Activated CD8-positive, alpha-beta memory T cell treated with anti-CD3 and anti-CD28 coated beads for 4 hours (primary cell): ENCODE results near the gene SERINC5.
"Not testable (repeated sequence)": the region's sequence is repeated elsewhere in the genome, so short reads cannot be mapped to it uniquely, and the experiment has no call there.

Source experiments
- DNase-seq, 2 donors: peaks; one replicate each; pipeline ENCODE4 v3.0.0-alpha.2; 2020; ENCODE audit warnings: low read depth in 2 of 2

Gene SERINC5

GRCh38 chr5:80139466-80139972 is 116.3 kb downstream of the SERINC5 start:
- no peak for DNase-seq

GRCh38 chr5:80138486-80138885 is 117.4 kb downstream of the SERINC5 start:
- no peak for DNase-seq

GRCh38 chr5:80136798-80137197 is 119.0 kb downstream of the SERINC5 start:
- DNase-seq: not testable (repeated sequence)

GRCh38 chr5:80134876-80135275 is 121.0 kb downstream of the SERINC5 start:
- no peak for DNase-seq

GRCh38 chr5:80129146-80129545 is 126.7 kb downstream of the SERINC5 start:
- DNase-seq: no peak

GRCh38 chr5:80128141-80128540 is 127.7 kb downstream of the SERINC5 start:
- DNase-seq: no peak

GRCh38 chr5:80127116-80127552 is 128.7 kb downstream of the SERINC5 start:
- DNase-seq: no peak

GRCh38 chr5:80125962-80126480 is 129.8 kb downstream of the SERINC5 start:
- DNase-seq: no peak

GRCh38 chr5:80125022-80125961 is 130.6 kb downstream of the SERINC5 start:
- DNase-seq: no peak

GRCh38 chr5:80124121-80124918 is 131.5 kb downstream of the SERINC5 start:
- DNase-seq: no peak

GRCh38 chr5:80122579-80122978 is 133.3 kb downstream of the SERINC5 start:
- no peak for DNase-seq

- DNase-seq: no peak
Observed at GRCh38 chr5:80119372-80119771, 136.5 kb downstream of the SERINC5 start.

- DNase-seq: no peak
Observed at GRCh38 chr5:80117446-80117845, 138.4 kb downstream of the SERINC5 start.

GRCh38 chr5:80116465-80116864 is 139.4 kb downstream of the SERINC5 start:
- no peak for DNase-seq

- no peak for DNase-seq
Observed at GRCh38 chr5:80116000-80116399, 139.8 kb downstream of the SERINC5 start.

- DNase-seq: no peak
Observed at GRCh38 chr5:80114860-80115259, 141.0 kb downstream of the SERINC5 start.

GRCh38 chr5:80111376-80111990 is 144.4 kb downstream of the SERINC5 start:
- not testable (repeated sequence) for DNase-seq

GRCh38 chr5:80109646-80110478 is 146.0 kb downstream of the SERINC5 start:
- DNase-seq: no peak

- DNase-seq: no peak
Observed at GRCh38 chr5:80106916-80107315, 148.9 kb downstream of the SERINC5 start.

- no peak for DNase-seq
Observed at GRCh38 chr5:80105698-80106439, 150.0 kb downstream of the SERINC5 start.
